B cell (primary cell): Measurements from ENCODE around the gene SFTPB.

Experiments
- CTCF ChIP-seq: fragments of 200-600 bp; IDR thresholded peaks from one replicate; pipeline ENCODE4 v1.8.0; 2022; ENCODE audit warnings: antibody characterized with exemption, mild to moderate bottlenecking
- EZH2 ChIP-seq: IDR thresholded peaks from 2 replicates; pipeline ENCODE4 v1.6.1; 2012; ENCODE audit warnings: borderline replicate concordance, low read depth, mild to moderate bottlenecking, moderate library complexity, low read length; ENCODE audit not compliant: insufficient read depth, poor library complexity, severe bottlenecking

DNA sequence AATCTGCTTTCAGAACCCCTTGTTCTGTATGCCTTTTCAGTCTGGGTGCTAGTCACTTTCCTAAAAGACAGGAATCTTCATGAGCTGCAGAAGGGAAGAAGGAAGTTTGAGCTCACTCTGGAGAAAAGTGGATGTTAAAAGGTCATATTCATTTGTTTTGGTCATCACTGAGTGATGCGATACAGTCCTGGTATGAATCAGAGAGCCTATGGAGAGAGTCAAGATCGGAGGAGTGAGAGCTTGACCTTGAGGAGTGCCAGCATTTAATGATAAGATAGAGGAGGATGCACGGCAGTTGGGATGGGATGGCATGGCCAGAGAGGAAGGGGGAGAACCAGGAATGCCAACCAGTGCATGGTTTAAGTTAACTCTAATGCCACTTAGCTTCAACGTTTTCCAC, 32.4 kb downstream of the SFTPB start:
- TF ChIP-seq CTCF (no peak), EZH2 (no peak)
